Fibroblast of peridontal ligament (primary cell): Measurements from ENCODE around the gene TTC23L.

Source experiments
- DNase-seq: peaks from one replicate; pipeline ENCODE4 v3.0.0-alpha.2; 2010; ENCODE audit errors: extremely low read depth

TTC23L gene

GRCh38 chr5:34833090-34833489 is 5.9 kb upstream of the TTC23L start:
- no peak for DNase-seq

- peak; percentile 37 for DNase-seq
Measured at GRCh38 chr5:34833976-34834793, 4.8 kb upstream of the TTC23L start.

- DNase-seq: no peak
Measured at GRCh38 chr5:34834794-34835089, 4.2 kb upstream of the TTC23L start.

GRCh38 chr5:34835664-34836063 is 3.3 kb upstream of the TTC23L start:
- no peak for DNase-seq

- no peak for DNase-seq
Measured at GRCh38 chr5:34841816-34842215, 2.9 kb downstream of the TTC23L start.

- DNase-seq: no peak
Measured at GRCh38 chr5:34842554-34842953, 3.6 kb downstream of the TTC23L start.

- DNase-seq: peak; percentile 57
Measured at GRCh38 chr5:34843497-34843896, 4.5 kb downstream of the TTC23L start.

- DNase-seq: no peak
Measured at GRCh38 chr5:34844106-34844505, 5.1 kb downstream of the TTC23L start.

GRCh38 chr5:34844999-34845398 is 6.0 kb downstream of the TTC23L start:
- no peak for DNase-seq

GRCh38 chr5:34847056-34847455 is 8.1 kb downstream of the TTC23L start:
- DNase-seq: no peak

GRCh38 chr5:34847552-34847951 is 8.6 kb downstream of the TTC23L start:
- DNase-seq: no peak

GRCh38 chr5:34848230-34848629 is 9.3 kb downstream of the TTC23L start:
- DNase-seq: no peak

GRCh38 chr5:34849253-34849652 is 10.3 kb downstream of the TTC23L start:
- DNase-seq: no peak

GRCh38 chr5:34854459-34855174 is 15.7 kb downstream of the TTC23L start:
- DNase-seq: no peak

GRCh38 chr5:34857161-34857560 is 18.2 kb downstream of the TTC23L start:
- no peak for DNase-seq

- no peak for DNase-seq
Measured at GRCh38 chr5:34857894-34858293, 18.9 kb downstream of the TTC23L start.

GRCh38 chr5:34858790-34859189 is 19.8 kb downstream of the TTC23L start:
- DNase-seq: peak; percentile 15

GRCh38 chr5:34859253-34859652 is 20.3 kb downstream of the TTC23L start:
- no peak for DNase-seq

- DNase-seq: no peak
Measured at GRCh38 chr5:34863946-34864345, 25.0 kb downstream of the TTC23L start.

- no peak for DNase-seq
Measured at GRCh38 chr5:34865091-34865490, 26.1 kb downstream of the TTC23L start.

- DNase-seq: no peak
Measured at GRCh38 chr5:34866989-34867471, 28.1 kb downstream of the TTC23L start.

- no peak for DNase-seq
Measured at GRCh38 chr5:34867660-34868059, 28.7 kb downstream of the TTC23L start.

- DNase-seq: no peak
Measured at GRCh38 chr5:34868791-34869190, 29.8 kb downstream of the TTC23L start.
